HG02884 (cell line): Measurements from ENCODE around the gene MYBPC2.

Experiments used
- ATAC-seq: cut with Tn5 transposase; IDR thresholded peaks from one replicate; pipeline ENCODE4 v1.9.1; 2021; ENCODE audit warnings: mild to moderate bottlenecking, moderate library complexity; ENCODE audit not compliant: unreplicated experiment

Gene MYBPC2

DNA sequence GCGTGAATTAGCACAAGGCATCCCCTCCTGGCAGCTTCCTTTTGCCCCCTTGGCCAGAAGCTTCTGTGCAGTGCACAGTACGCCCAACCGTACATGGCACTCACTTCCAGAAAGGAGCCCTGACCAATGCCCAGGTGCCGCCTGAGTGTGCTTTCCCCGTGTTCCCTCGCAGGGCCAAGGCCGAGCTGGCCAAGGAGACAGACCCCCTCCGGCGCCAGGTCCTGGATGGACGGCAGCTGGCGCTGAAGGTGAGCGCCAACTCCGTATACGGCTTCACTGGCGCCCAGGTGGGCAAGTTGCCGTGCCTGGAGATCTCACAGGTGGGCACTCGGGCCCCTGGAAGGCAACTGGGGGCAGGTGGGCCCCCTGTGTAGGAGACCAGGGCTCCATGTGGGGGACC is 23.3 kb upstream of the MYBPC2 start:
- no peak for ATAC-seq

DNA sequence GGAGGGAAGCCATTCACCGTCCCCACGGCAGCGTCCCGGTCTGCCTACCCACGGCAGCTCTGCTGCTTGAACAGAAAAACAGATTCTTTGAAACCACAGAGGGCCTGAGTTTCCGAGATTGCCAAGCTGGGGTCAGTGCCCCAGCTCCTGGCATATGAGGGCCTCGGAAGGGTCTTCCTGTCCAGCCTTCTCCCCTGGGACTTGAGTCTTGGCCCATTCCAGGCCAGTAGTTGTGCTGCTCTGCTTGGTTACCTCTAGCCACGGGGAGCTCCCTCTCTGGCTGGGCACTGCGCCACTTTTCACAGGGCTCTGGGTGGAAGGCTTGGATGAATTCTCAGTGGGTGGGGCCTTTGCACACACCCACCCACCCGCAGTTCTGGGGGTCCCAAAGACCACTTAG is 22.6 kb upstream of the MYBPC2 start:
- ATAC-seq: no peak

DNA sequence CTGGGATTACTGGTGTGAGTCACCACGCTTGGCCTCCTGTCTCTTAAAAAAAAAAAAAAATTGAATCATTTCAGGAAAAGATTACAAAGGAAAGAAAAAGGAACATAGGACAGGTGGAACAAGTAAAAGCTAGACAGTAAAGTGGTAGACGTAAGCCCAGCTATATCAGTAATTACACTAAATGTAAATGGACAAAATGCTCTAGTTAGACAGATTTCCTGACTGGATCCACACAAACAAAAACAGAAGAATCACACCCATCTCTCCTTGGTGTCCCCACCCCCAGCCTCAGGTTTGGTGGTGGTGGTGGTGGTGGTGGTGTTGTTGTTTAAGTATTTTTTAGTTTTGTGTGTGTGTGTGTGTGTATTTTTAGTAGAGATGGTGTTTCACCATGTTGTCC is 20.3 kb upstream of the MYBPC2 start:
- ATAC-seq: no peak

DNA sequence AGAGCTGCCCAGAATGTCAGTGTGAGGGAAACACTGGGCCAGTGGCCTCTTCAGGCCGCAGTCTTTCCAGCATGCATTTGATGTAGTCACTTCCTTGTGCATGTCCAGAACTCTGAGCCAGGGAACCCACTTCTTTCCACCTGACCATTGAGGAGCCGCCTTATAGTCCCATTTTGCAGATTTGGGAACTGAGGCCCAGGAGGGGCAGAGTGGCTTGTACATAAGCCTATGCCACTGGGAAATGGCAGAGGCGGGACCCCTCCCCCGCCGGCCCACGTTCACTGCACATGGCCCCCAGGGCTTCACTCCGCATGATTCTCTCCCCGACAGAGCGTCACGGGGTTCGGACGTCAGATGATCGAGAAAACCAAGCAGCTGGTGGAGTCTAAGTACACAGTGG is 19.6 kb upstream of the MYBPC2 start:
- ATAC-seq: no peak

DNA sequence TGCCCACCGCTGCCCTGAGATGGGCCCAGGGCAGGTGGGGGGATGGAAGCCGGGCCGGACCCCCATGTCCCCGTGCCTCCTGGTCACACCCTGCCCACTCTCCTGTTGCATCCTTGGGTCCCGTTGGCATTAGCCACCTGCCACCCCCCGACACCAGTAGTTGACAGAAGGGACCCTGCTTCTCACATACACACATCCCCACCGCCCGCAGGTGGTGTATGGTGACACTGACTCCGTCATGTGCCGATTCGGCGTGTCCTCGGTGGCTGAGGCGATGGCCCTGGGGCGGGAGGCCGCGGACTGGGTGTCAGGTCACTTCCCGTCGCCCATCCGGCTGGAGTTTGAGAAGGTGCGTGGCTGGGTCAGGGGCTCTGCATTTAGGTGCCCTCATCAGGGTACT is 19.2 kb upstream of the MYBPC2 start:
- no peak for ATAC-seq

DNA sequence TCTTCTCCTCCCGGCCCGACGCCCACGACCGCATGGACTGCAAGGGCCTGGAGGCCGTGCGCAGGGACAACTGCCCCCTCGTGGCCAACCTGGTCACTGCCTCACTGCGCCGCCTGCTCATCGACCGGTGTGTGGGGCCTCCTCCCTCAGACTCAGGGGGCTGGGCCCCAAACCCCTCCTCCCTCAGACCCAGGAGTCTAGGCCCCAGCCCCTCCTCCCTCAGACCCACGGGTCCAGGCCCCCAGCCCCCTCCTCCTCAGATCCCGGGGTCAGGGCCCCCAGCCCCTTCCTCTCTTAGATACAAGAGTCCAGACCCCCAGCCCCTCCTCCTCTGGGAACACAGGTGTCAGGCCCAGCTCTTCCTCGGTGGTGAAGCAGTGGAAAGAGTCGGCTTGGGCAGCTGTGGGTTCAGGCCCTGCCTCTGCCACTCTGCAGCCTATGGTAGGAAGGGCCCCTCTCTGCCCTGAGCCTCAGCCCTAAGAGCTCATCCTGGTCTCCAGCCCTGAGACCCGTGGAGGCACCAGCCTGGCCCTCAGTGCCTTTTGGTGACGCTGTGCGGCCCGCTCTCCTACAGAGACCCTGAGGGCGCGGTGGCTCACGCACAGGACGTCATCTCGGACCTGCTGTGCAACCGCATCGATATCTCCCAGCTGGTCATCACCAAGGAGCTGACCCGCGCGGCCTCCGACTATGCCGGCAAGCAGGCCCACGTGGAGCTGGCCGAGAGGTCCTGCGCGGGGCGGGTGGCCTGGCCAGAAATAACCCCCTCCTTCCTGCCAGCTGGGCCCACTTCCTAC is 17.6 kb upstream of the MYBPC2 start:
- no peak for ATAC-seq

DNA sequence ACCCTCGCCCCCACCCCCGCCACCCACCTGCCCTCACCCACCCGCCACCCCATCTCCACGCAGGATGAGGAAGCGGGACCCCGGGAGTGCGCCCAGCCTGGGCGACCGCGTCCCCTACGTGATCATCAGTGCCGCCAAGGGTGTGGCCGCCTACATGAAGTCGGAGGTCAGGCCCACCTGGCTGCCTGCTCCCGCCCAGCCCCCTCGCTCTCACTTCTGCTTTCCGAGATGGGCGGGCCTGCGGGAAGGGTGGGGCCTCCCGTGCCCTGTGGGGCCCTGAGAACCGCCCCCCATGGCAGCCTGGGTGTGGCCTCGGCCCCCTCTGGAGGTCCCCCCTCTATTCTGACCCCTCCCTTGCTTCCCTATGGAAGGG is 17.0 kb upstream of the MYBPC2 start:
- no peak for ATAC-seq

DNA sequence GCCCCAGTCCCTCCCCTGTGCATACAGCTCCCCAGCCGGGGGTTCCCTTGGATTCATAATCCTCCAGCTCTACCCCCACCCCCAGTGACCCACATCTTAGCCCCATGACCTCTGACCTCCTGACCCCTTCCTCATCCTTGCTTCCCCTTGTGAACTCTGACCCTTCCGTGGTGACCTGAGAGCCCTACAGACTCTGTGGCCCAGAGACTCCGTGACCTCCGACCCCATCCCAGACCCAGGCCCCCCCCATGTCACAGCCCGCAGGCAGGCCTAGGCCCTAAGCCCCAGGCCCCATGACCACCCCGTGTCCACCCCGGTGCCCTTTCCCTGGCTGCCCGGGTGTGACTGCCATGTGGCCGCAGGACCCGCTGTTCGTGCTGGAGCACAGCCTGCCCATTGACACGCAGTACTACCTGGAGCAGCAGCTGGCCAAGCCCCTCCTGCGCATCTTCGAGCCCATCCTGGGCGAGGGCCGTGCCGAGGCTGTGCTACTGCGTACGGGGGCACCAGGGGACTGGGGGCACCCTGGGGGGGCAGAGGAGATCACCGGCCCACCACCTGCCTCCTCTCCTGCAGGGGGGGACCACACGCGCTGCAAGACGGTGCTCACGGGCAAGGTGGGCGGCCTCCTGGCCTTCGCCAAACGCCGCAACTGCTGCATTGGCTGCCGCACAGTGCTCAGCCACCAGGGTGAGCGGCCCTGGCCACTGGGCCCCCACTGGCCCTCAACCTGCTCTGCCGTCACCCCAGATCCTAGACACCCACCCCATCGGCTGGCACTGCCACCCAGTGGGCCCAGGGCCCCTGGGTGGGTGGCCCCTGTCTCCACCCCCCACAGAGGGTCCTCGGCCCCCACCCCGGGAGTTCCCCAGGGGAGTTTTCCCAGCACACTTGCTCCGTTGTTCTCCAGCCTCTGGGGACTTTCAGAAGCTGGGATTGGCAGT is 16.4 kb upstream of the MYBPC2 start:
- no peak for ATAC-seq

DNA sequence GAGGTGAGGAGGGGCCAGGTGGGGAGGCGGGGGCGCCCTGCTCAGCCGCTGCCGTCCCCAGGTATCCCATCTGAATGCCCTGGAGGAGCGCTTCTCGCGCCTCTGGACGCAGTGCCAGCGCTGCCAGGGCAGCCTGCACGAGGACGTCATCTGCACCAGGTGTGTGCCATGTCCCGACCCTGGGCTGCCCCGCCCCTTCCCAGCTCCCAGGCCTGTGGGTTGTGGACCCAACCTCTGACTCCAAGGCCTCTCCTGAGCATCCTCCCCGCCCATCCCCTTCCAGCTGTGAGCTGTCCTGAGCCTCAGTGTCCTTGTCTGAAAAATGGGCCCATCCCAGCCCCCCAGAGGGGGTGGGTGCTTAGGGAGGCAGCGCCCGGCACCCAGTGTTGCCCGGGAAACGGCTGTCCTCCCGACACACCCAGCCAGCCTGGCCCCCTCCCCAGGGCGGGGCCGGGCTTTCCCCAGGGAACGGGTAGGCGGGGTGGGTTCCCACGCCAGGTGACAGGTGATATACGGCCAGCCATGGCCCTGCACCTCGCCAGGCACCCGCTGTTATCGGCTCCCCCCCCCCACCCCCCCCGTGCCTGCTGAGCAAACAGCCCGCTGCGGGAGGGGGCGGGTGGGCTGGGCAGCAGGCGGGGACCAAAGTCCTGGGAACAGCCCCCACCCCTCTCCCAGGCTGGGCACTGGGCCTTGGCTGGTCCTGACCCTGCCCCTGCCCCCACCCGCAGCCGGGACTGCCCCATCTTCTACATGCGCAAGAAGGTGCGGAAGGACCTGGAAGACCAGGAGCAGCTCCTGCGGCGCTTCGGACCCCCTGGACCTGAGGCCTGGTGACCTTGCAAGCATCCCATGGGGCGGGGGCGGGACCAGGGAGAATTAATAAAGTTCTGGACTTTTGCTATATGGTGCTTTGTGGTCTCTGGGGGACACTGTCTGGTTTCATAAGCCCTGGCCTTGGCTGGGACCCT is 15.3 kb upstream of the MYBPC2 start:
- ATAC-seq: no peak

DNA sequence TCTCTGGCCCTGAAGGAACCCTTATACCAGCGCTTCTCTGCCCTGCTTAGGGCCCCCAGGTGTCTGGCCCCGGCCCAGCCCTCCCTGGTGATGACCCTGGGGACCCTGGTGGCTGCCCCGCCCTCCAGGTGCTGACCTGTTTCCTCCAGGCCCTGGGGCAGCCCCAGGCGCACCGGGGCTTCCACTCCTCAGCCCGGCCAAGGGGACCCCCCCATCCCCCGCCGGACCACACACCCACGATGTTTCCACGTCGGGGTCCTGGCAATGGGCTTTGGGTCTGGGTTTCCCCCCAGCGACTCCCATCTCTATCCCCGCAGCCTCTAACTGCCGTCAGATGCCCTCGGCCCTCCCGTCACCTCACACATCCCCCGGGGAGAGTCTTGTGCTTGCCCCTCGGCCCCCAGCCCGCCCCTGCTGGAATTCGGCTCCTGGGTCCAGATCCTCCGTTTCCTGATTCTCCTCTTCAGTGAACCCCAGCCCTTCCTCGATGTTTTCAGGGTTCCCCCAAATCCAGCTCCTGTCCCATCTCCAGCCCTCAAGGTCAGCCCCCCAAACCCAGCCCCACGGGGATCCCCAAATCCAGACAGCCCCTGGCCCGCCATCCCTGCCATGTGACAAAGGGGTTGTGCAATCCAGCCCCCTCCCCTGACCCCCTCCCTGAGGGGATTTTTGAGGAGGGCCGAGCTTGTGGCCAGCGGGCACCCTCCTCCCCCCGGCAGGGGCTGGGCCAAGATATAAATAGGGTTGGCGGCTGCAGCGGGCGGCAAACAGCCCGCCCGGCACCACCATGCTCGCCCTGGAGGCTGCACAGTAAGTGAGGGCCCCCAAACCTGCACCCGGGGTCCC is 14.3 kb upstream of the MYBPC2 start, which contains the start of gene SPIB:
SPIB (plus strand) TSS at position 763 of the 846 bp plus-strand sequence; CDS start at position 788, 25 bp downstream.
- no peak for ATAC-seq

DNA sequence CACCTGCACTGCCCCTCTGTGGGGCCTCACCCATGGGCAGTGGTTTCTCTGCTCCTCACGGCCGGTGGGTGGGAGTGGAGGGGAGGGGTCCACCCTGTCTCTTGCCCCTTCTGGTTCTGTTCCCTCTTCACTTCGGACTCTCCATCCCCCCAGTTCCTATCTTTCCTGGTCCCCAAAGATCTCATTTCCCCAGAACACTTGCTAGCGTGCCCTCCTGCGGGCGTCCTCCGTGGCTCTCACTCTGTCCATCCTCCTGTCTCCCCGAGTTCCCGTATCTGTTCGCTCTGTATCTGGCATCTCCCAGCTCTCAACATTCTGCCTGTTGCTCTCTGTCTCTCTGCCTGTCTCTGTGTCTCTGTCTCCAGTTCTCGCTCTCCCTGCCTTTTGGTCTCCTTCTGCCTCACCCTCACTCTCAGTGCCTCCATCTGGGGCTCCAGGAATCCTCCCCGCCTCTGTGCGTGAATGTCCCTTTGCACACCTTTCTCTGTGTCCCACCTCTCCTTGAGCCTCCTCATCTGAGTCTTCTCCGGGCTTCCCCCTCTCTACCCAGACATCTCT is 13.6 kb upstream of the MYBPC2 start:
- no peak for ATAC-seq

DNA sequence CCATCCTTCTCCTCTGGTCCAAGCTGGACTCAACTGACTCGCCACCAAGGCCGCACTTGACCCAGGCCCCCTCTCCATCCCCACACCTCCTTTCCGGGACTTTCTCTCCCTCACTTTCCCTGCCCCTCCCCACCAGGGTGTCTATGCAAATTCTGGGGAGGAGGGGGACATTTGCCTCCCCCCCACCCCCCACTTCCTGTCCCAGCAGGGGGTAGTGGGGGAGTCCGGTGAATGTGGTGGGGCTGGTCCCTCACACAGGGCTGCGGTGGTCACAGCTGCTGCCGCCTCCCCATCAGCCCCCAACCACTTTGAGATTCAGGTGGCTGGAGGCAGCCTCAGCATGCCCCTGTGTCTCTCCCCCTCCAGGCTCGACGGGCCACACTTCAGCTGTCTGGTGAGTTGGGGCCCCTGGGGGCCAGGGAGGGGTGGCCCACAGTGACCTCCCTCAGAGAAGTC is 13.1 kb upstream of the MYBPC2 start:
- no peak for ATAC-seq

DNA sequence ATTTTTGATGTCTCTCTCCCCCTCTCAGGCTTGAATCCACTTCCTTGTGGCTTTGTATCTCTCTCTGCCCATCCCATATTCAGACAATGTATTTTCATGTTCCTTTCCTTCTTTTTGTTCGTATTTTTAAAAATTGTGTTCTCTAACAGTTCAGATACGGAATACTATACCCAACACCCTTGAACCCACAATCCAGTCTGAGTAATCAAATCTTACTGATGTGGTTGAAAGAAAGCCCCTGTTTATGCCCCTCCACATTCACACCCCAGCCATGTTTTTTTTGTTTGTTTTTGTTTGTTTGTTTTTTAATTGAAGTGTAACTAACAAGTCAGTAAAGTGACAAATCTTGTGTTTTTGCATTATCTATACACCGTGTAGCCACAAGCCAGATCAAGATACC is 12.6 kb upstream of the MYBPC2 start:
- no peak for ATAC-seq

DNA sequence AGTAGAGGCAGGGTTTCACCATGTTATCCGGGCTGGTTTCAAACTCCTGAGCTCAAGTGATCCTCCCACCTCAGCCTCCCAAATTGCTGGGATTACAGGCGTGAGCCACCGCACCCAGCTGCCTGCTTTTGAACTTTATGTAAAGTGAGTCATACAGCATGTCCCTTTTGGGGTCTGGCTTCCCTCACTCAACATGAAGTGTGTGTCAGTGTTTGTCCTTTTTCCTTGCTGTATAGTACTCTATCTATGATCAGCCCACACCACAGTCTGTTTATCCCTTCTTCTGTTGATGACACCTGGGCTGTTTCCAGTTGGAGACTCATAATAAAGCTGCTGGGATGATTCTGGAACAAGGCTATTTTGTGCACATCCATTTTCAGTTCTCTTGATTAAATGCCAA is 11.9 kb upstream of the MYBPC2 start:
- no peak for ATAC-seq

DNA sequence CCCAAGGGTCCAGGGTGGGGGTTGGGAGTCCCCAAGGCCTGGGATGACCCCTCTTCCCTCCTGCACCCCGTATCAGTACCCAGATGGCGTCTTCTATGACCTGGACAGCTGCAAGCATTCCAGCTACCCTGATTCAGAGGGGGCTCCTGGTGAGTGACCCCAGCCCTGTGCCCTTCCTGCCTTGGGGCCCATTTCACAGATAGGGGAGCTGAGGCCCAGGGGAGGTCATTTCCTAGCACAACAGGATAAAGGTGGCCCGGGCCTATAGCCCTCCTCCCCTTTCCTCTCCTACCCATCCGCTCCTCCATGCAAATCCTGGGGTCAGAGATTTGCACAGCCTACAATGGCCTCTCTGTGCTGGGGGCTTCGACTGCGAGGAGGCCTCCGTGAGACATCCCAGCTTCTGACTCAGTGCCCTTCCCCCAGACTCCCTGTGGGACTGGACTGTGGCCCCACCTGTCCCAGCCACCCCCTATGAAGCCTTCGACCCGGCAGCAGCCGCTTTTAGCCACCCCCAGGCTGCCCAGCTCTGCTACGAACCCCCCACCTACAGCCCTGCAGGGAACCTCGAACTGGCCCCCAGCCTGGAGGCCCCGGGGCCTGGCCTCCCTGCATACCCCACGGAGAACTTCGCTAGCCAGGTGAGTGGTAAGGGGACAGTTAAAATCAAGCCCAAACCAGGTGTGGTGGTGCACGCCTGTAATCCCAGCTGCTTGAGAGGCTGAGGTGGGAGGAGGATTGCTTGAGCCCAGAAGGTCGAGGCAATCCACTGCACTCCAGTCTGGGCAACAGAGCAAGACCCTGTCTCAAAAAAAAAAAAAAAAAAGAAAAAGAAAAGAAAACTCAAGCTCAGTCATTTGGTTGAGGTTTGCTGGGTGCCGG is 10.1 kb upstream of the MYBPC2 start:
- no peak for ATAC-seq

DNA sequence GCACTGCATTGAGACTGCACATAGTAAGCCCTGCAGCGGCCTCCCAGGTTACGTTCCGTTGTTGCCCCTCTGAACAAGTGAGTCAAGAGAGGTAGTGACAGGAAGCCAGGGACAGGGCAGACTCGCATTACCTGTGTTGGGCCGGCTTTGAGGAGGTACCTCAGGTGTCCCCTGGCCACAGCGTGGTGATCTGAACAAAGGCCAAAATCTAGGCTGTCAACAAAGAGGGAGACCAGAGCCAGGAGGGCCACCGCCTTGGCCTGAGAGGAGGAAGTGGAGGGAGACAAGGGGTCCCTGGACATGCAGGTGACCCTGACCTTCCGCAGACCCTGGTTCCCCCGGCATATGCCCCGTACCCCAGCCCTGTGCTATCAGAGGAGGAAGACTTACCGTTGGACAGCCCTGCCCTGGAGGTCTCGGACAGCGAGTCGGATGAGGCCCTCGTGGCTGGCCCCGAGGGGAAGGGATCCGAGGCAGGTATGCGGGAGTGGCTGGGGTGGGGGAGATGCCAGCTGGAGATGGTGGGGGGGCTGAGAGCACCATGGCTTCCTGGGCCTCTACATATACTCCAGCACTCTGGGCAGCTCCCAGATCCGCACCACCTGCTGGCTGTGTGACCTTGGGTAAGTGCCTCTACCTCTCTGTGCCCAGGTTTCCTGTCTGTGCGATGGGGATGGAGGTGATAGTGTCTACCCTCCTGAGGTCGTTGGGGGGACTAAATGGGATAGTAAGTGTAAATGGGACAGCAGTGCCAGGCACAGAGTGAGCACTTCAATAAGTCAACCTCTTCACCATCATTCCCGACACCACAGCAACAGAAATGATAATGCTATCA is 9.2 kb upstream of the MYBPC2 start:
- no peak for ATAC-seq

DNA sequence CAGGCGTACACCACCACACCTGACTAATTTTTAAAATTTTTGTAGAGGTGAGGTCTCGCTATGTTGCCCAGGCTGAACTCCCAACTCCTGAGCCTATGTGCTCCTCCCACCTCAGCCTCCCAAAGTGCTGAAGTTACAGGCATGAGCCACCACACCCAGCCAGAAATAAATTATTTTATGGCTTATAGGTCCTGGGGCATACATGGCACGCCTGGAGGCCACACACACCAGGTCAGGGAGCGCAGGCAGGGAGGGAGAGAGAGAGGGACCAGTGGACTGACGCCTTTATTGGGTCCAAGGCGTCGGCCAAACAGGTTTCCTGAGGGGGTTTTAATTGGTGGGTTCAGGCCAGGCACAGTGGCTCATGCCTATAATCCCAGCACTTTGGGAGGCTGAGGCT is 7.1 kb upstream of the MYBPC2 start:
- ATAC-seq: no peak
